HG03558 (cell line): ENCODE data around the gene TGFB1I1.
"Not testable (repeated sequence)": the region's sequence is repeated elsewhere in the genome, so short reads cannot be mapped to it uniquely, and the experiment has no call there.

ENCODE experiments used
- ATAC-seq: cut with Tn5 transposase; IDR thresholded peaks from one replicate; pipeline ENCODE4 v1.9.1; 2021; ENCODE audit warnings: moderate number of reproducible peaks; ENCODE audit not compliant: unreplicated experiment; ENCODE audit errors: extremely low read depth

TGFB1I1 gene

DNA sequence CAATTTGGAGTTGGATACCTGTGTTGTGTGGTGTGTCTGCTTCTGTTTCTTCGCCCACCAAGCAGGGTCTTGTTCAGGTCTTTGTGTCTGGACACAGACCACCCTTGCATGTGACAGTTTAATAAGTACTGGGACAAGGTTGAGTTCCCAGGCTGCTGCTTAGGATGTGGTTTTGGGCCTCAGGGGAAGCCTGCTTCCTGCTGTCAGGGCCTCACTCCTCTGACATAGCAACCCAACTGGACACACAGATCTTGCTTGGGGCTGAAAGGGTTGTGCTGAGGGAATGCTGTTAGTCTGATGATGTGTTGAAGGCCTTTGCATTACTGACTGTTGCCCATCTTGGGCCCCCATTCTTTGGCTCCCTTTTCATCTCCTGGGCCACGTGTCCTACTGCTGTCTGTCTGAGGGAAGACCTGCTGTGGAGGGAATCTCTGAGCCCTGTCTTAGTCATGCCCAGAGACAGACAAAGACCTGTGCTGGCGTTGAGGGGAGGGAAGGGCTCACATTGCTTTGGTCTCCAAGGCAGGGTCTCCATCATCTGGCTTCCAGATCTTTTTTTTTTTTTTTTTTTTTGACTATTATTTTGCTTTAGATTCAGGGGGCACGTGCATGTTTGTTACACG, 4.7 kb upstream of the TGFB1I1 start:
- ATAC-seq, result no peak

DNA sequence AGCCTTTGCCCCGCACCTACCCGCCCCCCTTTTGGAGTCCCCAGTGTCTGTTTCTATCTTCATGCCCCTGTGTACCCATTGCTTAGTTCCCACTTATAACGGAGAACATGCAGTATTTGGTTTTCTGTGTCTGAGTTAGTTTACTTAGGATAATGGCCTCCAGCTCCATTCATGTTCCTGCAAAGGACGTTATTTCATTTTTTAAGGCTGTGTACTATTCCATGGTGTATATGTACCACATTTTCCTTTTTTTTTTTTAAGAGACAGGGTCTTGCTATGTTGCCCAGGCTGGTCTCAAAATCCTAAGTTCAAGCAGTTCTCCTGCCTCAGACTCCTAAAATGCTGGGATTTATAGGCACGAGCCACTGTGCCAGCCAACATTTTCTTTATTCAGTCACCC, 4.1 kb upstream of the TGFB1I1 start:
- ATAC-seq, result no peak

DNA sequence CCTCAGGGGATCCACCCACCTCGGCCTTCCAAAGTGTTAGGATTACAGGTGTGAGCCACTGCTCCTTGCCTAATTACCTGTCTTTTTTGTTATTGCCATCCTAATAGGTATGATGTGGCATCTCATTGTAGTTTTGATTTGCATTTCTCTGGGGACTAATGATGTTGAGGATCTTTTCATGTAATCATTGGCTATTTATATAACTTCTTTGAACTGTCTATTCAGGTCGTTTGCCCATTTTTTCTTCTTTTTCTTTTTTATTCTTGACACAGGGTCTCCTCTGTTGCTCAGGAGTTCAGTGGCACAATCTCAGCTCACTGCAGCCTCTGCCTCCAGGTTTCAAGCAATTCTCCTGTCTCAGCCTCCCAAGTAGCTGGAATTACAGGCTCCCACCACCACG, 1.3 kb upstream of the TGFB1I1 start:
- ATAC-seq, result no peak

DNA sequence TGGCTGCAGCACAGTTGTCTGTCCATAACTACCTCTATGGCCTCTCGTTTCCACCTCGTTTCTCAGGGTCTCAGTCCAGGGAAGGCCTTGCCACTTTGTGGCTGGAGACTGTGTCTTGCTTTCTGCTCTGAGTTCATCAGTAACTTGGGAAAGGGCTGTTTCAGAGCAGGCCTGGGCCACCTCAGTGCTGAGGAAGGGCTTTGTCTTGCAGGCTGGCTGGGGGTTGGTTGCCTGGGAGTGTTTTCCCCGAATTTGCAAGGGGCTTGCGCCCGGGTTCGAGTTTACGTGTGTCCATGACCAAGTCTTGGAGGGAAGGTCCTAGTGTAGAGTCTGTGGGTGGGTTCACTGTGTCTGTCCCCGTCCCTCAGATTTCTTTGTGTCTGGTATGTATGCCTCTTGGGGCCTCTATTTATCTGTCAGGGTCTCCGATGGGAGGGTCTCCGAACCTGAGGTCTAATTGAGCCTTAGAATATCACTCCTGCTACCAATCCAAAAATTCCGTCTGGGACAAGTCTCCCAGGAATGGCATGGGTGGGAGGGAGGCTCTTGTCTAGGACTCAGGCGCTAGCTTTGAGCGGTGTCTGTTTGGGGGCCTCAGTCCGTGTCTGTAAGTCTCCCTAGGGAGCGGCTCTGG, 594 bp upstream of the TGFB1I1 start:
- ATAC-seq, result no peak

DNA sequence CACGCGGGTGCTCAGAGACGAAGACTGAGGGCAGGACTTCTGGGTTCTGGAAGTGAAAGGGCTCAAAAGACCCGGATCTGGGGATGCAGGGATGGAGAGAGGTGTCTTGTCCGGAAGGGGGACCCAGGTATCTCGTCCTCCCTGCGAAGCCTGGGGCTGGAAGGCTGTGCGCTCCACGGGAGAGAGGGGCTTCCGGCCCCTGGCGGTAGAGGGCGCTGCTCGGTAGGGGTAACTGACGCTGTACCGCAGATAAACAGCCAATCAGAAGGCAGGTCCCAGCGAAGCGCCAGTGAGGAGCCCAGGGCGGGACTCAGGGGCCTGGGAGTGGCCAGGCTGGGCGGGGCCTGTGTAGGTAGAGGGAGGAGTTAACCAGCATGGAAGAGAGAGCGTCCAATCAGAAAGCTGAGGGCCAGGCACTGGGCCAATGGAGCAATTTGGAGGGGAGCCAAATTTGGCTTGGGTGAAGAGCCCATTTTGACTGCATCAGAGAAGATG, 804 bp downstream of the TGFB1I1 start:
- no peak for ATAC-seq

DNA sequence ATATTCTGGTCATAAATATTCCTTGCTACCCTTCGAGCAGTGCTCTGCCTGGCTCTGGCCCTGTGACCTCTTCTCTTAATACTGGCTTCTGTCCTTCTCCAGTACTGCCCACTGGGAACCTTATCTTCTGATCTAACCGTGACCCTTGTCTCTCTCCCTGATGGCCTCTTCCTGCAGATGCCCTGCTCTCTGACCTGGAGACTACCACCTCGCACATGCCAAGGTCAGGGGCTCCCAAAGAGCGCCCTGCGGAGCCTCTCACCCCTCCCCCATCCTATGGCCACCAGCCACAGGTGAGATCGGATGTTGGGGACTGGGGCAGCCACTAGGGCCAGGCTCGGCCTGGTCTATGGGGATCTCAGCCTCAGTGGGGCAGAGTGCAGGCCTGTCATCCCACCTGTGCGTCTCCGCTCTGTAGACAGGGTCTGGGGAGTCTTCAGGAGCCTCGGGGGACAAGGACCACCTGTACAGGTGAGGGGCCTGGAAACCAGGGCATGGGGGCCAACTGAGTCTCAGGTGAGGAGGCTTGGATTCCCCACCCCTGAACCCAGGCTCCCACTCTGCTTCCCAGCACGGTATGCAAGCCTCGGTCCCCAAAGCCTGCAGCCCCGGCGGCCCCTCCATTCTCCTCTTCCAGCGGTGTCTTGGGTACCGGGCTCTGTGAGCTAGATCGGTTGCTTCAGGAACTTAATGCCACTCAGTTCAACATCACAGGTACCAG, 1.5 kb downstream of the TGFB1I1 start:
- ATAC-seq, result no peak

DNA sequence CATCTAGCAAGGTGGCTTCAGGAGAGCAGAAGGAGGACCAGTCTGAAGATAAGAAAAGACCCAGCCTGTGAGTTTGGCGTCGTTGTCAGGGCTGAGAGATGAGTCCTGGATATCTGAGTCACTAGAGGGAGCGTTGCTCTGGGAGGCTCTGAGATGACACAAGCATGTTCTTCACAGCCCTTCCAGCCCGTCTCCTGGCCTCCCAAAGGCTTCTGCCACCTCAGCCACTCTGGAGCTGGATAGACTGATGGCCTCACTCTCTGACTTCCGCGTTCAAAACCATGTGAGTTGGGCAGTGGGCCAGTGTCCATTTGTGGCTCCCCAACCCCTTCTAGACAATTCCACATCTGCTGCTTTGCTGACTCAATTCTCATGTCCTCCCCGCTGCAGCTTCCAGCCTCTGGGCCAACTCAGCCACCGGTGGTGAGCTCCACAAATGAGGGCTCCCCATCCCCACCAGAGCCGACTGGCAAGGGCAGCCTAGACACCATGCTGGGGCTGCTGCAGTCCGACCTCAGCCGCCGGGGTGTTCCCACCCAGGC, 2.3 kb downstream of the TGFB1I1 start:
- ATAC-seq, result no peak

DNA sequence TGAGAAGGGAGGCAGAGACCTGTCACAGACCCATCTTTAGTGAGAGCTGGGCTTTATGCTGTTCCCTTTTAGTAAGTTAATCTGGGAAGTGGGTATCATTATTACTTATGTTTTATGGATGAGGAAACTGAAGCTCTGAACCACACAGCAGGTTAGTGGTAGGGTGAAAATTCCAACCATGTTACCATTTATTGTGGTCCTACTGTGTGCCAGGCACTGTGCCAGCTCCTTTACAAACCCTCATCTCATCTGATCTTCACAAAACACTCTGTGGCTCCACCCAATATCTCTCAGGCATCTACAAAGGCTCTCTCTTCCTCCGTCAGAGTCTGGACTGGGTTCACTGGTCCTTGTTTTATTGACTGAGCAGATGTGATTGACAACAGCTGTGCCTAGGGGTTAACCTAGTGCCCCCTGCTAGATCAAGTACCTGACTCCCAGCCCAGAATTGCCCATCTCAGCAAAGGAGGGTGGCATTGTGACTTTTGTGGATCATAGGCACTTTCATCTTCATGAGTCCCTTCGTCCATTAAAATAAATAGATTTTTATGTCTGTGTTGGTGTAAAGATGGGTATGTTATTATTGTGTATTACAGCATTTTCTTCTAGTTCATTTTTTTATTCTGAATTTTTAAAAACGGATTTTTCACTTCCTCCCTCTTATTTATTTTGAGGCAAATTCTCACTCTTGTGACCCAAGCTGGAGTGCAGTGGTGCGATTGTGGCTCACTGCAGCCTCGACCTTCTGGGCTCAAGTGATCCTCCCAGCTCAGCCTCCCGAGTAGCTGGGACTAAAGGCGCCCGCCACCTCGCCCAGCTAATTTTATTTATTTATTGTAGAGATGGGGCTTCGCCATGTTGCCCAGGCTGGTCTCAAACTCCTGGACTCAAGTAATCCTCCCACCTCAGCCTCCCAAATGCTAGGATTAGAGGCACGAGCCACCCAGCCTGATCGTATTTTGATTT, 3.1 kb downstream of the TGFB1I1 start:
- no peak for ATAC-seq

DNA sequence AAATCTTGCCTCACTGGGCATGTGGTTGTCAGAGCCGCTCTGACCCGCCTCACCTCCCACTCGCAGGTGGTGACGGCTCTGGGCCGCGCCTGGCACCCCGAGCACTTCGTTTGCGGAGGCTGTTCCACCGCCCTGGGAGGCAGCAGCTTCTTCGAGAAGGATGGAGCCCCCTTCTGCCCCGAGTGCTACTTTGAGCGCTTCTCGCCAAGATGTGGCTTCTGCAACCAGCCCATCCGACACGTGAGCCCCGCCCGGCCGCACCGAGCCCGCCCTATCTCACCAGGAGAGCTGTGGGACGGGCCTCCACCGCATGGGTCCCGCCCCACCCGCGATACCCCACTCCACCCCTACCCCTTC, 4.0 kb downstream of the TGFB1I1 start:
- no peak for ATAC-seq

DNA sequence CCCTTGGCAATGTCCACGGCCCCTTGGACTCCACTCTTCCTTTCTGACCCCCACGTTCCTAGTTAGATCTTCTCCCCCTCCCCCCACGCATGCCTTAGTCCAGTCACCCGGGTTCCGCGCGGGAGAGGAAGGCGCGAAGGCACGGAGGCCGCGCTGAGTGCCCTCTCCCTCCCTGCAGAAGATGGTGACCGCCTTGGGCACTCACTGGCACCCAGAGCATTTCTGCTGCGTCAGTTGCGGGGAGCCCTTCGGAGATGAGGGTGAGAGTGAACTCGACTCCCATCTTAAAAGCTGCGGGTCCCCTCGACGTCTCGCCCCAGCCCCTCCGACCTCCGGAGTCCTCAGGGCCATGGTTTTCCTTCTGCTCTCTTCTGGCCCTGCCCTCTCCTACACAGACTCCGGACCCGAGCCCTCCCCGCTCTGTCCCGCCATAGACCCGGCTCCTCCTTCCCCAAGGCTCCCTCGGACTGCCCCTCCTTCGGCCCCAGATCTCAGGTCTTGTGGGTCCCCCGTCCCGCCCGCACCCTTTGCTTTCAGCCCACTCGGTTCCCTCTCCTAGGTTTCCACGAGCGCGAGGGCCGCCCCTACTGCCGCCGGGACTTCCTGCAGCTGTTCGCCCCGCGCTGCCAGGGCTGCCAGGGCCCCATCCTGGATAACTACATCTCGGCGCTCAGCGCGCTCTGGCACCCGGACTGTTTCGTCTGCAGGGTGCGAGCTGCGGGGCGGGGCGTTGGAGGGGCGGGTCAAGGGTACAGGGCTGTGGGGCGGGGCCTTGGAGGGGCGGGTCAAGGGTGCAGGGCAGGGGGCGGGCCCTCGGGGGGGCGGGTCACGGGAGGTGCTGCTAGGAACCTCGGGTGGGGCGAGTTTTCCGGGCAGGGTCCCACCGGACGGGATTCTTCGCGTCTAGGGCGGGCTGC, 4.6 kb downstream of the TGFB1I1 start:
- ATAC-seq, result no peak

DNA sequence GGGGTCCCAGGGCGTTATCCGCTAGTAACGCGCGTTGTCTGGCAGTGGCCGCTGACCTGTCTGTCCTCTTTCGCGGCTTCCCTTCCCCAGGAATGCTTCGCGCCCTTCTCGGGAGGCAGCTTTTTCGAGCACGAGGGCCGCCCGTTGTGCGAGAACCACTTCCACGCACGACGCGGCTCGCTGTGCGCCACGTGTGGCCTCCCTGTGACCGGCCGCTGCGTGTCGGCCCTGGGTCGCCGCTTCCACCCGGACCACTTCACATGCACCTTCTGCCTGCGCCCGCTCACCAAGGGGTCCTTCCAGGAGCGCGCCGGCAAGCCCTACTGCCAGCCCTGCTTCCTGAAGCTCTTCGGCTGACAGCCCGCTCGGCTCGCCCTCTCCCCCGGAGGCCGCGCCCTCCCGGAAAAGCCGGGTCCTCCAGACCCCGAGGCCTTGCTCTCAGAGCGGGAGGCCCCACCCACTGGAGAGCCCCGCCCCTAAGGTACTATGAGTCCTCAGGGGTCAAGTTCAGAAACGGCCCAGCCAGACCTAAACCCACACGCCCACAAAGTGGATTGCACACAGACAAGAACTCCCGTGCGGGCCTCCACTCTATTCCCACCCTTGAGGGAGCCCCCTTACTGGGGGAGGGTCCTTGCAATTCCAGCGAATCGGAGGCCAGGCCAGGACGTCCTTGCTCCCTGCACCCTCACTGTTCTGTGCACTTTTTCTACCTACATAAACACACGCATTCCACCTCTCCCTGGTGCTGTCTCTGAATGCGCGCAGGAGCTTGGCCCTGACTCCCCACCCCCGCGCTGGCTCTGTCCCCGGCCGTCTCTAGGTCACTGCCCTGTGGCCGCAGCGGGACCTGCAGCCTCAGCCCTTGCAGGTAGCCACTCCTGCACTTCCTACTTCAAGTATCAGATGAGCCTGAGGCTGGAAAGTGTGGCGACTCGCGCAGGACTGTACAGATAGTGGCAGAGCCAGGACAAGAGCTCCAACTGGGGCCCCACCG, 5.6 kb downstream of the TGFB1I1 start:
- ATAC-seq, result no peak

DNA sequence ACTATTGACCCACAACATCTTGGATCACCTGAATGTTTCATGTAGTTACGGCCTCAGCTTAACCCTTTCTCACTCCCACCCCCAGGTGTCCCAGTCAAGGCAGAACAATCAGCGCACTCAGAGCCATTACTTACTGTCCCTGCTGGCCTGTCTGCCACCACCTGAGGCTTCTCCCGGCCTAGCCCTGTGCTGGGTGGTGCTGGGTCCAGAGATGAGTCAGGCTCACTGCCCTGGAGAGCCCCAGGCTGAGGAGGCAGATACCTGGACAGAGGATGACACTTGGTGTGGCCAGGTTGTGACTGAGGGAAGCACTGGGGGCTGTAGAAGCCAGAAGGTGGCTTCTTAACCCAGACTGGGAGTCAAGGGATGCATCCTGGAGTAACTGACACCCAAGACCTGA, 7.0 kb downstream of the TGFB1I1 start:
- no peak for ATAC-seq

DNA sequence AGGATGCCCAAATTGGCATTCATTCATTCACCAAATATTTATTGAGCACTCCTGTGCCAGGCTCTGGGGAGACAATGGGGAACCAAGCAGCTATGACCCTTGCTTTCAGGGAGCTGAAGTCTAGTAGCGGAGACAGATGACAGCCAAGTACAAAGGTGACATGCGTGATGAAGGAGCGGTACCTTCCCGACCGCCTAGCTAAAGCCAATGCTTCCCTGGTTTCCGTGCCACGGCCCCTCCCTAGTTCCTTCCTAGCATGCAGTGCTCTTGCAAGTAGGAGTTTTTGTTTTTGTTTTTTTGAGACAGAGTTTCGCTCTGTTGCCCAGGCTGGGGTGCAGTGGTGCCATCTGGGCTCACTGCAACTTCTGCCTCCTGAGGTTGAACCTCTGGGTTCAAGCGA, 7.8 kb downstream of the TGFB1I1 start:
- ATAC-seq, result no peak

DNA sequence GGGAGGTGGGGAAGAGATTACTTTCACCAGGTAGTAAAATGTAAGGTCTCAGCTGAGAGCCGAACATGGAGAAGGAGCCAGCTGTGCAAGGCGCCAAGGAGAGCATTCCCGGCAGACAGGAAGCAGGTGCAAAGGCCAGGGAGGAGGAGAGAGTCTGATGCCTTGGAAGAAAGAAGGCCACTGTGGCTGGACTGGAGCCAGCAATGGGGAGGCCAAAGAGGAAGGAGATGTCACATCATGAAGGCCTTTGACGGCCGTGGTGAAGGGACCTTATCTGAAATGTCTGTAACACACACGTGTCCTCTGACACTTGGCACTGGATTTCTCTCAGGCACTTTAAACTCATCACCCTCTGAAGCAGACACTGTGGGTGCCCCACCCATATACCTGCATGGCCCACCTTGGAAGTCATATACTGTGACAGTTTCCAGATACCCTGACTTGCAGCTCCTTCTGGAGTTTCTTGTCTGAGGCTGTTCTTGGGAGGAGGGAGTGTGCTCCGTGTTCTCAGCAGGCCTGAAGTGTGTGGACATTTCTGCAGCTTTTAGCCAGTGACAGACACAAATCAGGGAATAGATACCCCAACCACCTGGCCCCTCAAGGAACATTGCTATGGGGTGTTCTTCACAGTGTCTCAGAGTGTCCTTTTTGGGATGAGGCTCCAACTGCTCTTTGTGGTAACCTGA, 9.0 kb downstream of the TGFB1I1 start:
- no peak for ATAC-seq

DNA sequence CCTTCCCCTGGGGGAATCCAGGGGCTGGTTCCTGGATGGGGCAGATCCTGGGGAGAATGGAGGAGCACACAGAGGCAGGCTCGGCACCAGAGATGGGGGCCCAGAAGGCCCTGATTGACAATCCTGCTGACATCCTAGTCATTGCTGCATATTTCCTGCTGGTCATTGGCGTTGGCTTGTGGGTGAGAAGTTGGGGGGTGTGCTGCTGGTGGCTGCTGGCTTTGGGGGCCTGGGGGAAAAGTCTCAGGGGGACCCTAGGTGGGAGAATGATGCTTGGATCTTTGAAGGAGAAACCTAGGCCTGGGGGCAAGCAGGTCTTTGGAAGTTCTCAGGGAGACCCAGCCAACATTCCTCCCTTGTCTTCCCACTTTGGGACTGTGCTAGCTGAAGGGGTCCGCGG, 11.1 kb downstream of the TGFB1I1 start, which contains the start of gene SLC5A2:
Gene SLC5A2, plus strand, starts transcription at position 43 of the 400 bp plus-strand sequence. Its CDS starts 14 bp downstream, at position 57.
- ATAC-seq, result no peak

DNA sequence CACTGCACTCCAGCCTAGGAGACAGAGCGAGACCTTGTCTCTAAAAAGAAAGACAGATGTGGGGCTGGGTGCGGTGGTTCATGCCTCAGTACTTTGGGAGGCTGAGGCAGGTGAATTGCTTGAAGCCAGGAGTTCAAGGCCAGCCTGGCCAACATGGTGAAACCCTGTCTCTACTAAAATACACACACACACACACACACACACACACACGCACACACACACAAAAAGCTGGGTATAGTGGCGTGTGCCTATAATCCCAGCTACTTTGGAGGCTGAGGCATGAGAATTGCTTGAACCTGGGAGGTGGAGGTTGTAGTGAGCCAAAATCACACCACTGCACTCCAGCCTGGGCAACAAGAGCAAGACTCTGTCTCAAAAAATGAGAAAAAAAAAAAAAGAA, 12.1 kb downstream of the TGFB1I1 start:
- not testable (repeated sequence) for ATAC-seq

DNA sequence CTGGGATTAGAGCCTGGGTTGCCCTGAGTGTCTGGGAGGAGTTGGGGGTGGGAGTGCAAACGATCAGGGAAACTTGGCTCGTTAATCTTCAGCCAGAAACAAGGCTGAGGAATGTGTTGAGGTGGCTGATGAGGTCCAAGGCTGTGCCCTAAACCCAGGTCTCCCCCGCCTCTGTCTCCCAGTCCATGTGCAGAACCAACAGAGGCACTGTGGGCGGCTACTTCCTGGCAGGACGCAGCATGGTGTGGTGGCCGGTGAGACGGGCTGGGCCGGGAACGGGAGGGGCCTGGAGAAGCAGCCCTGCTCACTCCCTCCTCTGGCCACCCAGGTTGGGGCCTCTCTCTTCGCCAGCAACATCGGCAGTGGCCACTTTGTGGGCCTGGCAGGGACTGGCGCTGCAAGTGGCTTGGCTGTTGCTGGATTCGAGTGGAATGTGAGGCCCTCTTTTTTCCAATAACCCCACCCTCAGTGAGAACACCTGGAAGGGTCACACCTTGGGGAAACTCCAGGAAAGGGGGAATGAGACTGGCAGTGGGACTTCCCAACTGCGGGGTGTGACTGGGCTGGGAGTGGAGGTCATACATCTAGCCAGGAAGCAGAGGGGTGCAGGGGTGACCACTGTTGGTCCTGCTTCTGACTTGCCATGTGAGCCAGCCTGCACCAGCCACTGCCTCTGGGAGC, 12.7 kb downstream of the TGFB1I1 start:
- no peak for ATAC-seq
